ENCODE results near the gene APCDD1. TPM values are rescaled to one million over a fixed set of nuclear protein-coding genes. Genes with fewer than 3 reads are reported as not detected.

Gene APCDD1
- polyA plus RNA-seq, 1 of the 3 experiments (the other 2 are of a cell fraction) = 0.02 TPM

- no peak for TF ChIP-seq TAF1 (IDR thresholded peaks at IDR 0.05; ENCODE audit: borderline replicate concordance, low read depth, low read length)
- no peak for TF ChIP-seq TCF12 (IDR thresholded peaks at IDR 0.05)
- TF ChIP-seq GABPA (IDR thresholded peaks at IDR 0.05; ENCODE audit: low read depth) = no peak
- no peak for TF ChIP-seq ELF1 (IDR thresholded peaks at IDR 0.05)
- TF ChIP-seq FOSL2 (IDR thresholded peaks at IDR 0.05; ENCODE audit: borderline replicate concordance, low read depth) = no peak
Observed at GRCh38 chr18:10487154-10487553, 32.7 kb downstream of the APCDD1 start (continued).

GRCh38 chr18:10488017-10488416 is 33.6 kb downstream of the APCDD1 start:
- ChIA-PET POLR2A (no interaction called here), CTCF (no interaction called here)
- Histone ChIP-seq H3K4me3 (ENCODE audit: low read depth in 2 of 2, low read length in 1 of 2) (no peak overlapping the region), H3K27me3 (ENCODE audit: insufficient read depth) (no peaks in the 10 kb centered on the region), H3K9me2 (no peaks in the 10 kb centered on the region), H3F3A (replicated peaks; ENCODE audit: insufficient read depth) (no peaks in the 10 kb centered on the region), H3K4me1 (ENCODE audit: control insufficient read depth in 1 of 2, insufficient read depth in 2 of 2, low read depth in 1 of 2, low read length in 1 of 2) (no peaks in the 10 kb centered on the region; a peak in 1 of 4 replicates), H4K20me1 (ENCODE audit: insufficient read depth) (no peaks in the 10 kb centered on the region), H3K9ac (no peak overlapping the region), H3K9me3 (no peaks in the 10 kb centered on the region), H3K27ac (ENCODE audit: low read depth in 2 of 2, low read length in 1 of 2) (no peak overlapping the region), H3K79me2 (ENCODE audit: insufficient read depth) (no peaks in the 10 kb centered on the region), H2AFZ (ENCODE audit: low read depth) (no peak overlapping the region), H3K4me2 (no peak overlapping the region), H3K36me3 (replicated peaks in 1 of 2; ENCODE audit: control insufficient read depth in 1 of 2, insufficient read depth in 2 of 2, low read length in 1 of 2) (no peaks in the 10 kb centered on the region)
- no peak for DNase-seq
- TF ChIP-seq CTCF (IDR thresholded peaks at IDR 0.05) (no peak), EP300 (IDR thresholded peaks at IDR 0.05; ENCODE audit: borderline replicate concordance in 1 of 2, low read depth in 1 of 2, low read length in 1 of 2) (no peak), IRF3 (IDR thresholded peaks at IDR 0.05; ENCODE audit: low read depth, low read length) (no peak), PBX3 (IDR thresholded peaks at IDR 0.05) (no peak)
- WGBS (ENCODE audit: low lambda C conversion rate) = 37% methylated on average over 4 of the region's 4 CpGs

- TF ChIP-seq RXRA (IDR thresholded peaks at IDR 0.05; ENCODE audit: borderline replicate concordance, low read depth) = no peak
- TF ChIP-seq RAD21 (IDR thresholded peaks at IDR 0.05; ENCODE audit: low read length) = peak; percentile 9; the same call in 1 of the 2 replicates
- TF ChIP-seq REST (IDR thresholded peaks at IDR 0.05; ENCODE audit: low read depth, low read length) = no peak
- no peak for DNase-seq
- Histone ChIP-seq H3K9me3 (no peaks in the 10 kb centered on the region), H3F3A (replicated peaks; ENCODE audit: insufficient read depth) (no peaks in the 10 kb centered on the region), H3K4me2 (no peak overlapping the region), H3K9me2 (no peaks in the 10 kb centered on the region), H3K27me3 (ENCODE audit: insufficient read depth) (no peaks in the 10 kb centered on the region), H3K36me3 (replicated peaks in 1 of 2; ENCODE audit: control insufficient read depth in 1 of 2, insufficient read depth in 2 of 2, low read length in 1 of 2) (no peaks in the 10 kb centered on the region), H3K79me2 (ENCODE audit: insufficient read depth) (no peaks in the 10 kb centered on the region), H3K9ac (no peak overlapping the region), H3K4me1 (ENCODE audit: control insufficient read depth in 1 of 2, insufficient read depth in 2 of 2, low read depth in 1 of 2, low read length in 1 of 2) (no peaks in the 10 kb centered on the region; a peak in 1 of 4 replicates), H4K20me1 (ENCODE audit: insufficient read depth) (no peaks in the 10 kb centered on the region), H3K4me3 (ENCODE audit: low read depth in 2 of 2, low read length in 1 of 2) (no peak overlapping the region), H3K27ac (ENCODE audit: low read depth in 2 of 2, low read length in 1 of 2) (no peak overlapping the region), H2AFZ (ENCODE audit: low read depth) (no peak overlapping the region)
- POLR2A ChIA-PET = no interaction called here
- CTCF ChIA-PET = interaction anchor here (0.7 to 2.0 kb wide), 3 partner anchors 27 to 361 kb away, joined by 3 to 10 read pairs (median 3); no protein-coding TSS in a partner anchor
- 27% methylated on average over 5 of the region's 14 CpGs for whole genome bisulfite sequencing (ENCODE audit: low lambda C conversion rate)
Observed at GRCh38 chr18:10490401-10491165, 36.1 kb downstream of the APCDD1 start.
